Measurements from ENCODE around the gene PSAT1.

Gene PSAT1

GRCh38 chr9:78316166-78316892 lies 19.4 kb downstream of the PSAT1 start:
- H3K9ac ChIP-seq (ENCODE audit: low read length), result no peak overlapping the region
- H2AFZ ChIP-seq (ENCODE audit: low read depth, low read length), result no peak overlapping the region
- no peak overlapping the region for H3K27ac ChIP-seq (ENCODE audit: low read length)
- no peak for TF ChIP-seq CTCF (IDR thresholded peaks at IDR 0.05; ENCODE audit: low read depth, low read length)
- no peak for TF ChIP-seq EZH2phosphoT487 (IDR thresholded peaks at IDR 0.05; ENCODE audit: low read depth)
- H3K4me3 ChIP-seq (ENCODE audit: low read length), result no peak overlapping the region
- no peaks in the 10 kb centered on the region for H3K4me1 ChIP-seq (ENCODE audit: low read length)
- peaks cover 61% of the 10 kb centered on the region for H3K36me3 ChIP-seq (replicated peaks; ENCODE audit: low read depth, low read length)
- H3K9me3 ChIP-seq (ENCODE audit: insufficient read depth, low read length), result no peaks in the 10 kb centered on the region
- 0 out of 2 replicates have a peak, but pooled peaks cover 6% of the 10 kb centered on the region for H4K20me1 ChIP-seq (ENCODE audit: insufficient read depth, low read length)
- no peaks in the 10 kb centered on the region for H3K27me3 ChIP-seq (ENCODE audit: low read depth, low read length)
- no peak overlapping the region for H3K4me2 ChIP-seq (ENCODE audit: low read length)
- no peaks in the 10 kb centered on the region for H3K79me2 ChIP-seq (ENCODE audit: low read length)

- Histone ChIP-seq H3K27me3 (ENCODE audit: low read depth, low read length) (no peaks in the 10 kb centered on the region), H3K27ac (ENCODE audit: low read length) (no peak overlapping the region), H3K9me3 (ENCODE audit: insufficient read depth, low read length) (no peaks in the 10 kb centered on the region), H3K9ac (ENCODE audit: low read length) (no peak overlapping the region), H3K4me3 (ENCODE audit: low read length) (no peak overlapping the region), H4K20me1 (ENCODE audit: insufficient read depth, low read length) (0 out of 2 replicates have a peak, but pooled peaks cover 9% of the 10 kb centered on the region), H3K36me3 (replicated peaks; ENCODE audit: low read depth, low read length) (peaks cover 76% of the 10 kb centered on the region), H3K79me2 (ENCODE audit: low read length) (no peaks in the 10 kb centered on the region), H3K4me1 (ENCODE audit: low read length) (no peaks in the 10 kb centered on the region), H3K4me2 (ENCODE audit: low read length) (no peak overlapping the region), H2AFZ (ENCODE audit: low read depth, low read length) (no peak overlapping the region)
- TF ChIP-seq CTCF (IDR thresholded peaks at IDR 0.05; ENCODE audit: low read depth, low read length) (no peak), EZH2phosphoT487 (IDR thresholded peaks at IDR 0.05; ENCODE audit: low read depth) (no peak)
Measured at GRCh38 chr9:78319197-78320029, 22.5 kb downstream of the PSAT1 start.

- TF ChIP-seq EZH2phosphoT487 (IDR thresholded peaks at IDR 0.05; ENCODE audit: low read depth) (no peak), CTCF (IDR thresholded peaks at IDR 0.05; ENCODE audit: low read depth, low read length) (no peak)
- 0 out of 2 replicates have a peak, but pooled peaks cover 5% of the 10 kb centered on the region for H4K20me1 ChIP-seq (ENCODE audit: insufficient read depth, low read length)
- no peak overlapping the region for H3K9ac ChIP-seq (ENCODE audit: low read length)
- H3K4me2 ChIP-seq (ENCODE audit: low read length), result no peak overlapping the region
- no peak overlapping the region for H3K27ac ChIP-seq (ENCODE audit: low read length)
- no peaks in the 10 kb centered on the region for H3K79me2 ChIP-seq (ENCODE audit: low read length)
- H3K36me3 ChIP-seq (replicated peaks; ENCODE audit: low read depth, low read length), result peaks cover 75% of the 10 kb centered on the region
- no peaks in the 10 kb centered on the region for H3K9me3 ChIP-seq (ENCODE audit: insufficient read depth, low read length)
- no peaks in the 10 kb centered on the region for H3K4me1 ChIP-seq (ENCODE audit: low read length)
- no peak overlapping the region for H2AFZ ChIP-seq (ENCODE audit: low read depth, low read length)
- H3K27me3 ChIP-seq (ENCODE audit: low read depth, low read length), result no peaks in the 10 kb centered on the region
- no peak overlapping the region for H3K4me3 ChIP-seq (ENCODE audit: low read length)
Measured at GRCh38 chr9:78320030-78320693, 23.2 kb downstream of the PSAT1 start.
